Adipose tissue (tissue), 3 donors: ENCODE results near the gene ZNF805. TPM values are rescaled to one million over a fixed set of nuclear protein-coding genes. Genes with fewer than 3 reads are reported as not detected.
A peak's percentile ranks its signal among the peaks of the same experiment; 100 is the strongest.
"Not testable (repeated sequence)": the region's sequence is repeated elsewhere in the genome, so short reads cannot be mapped to it uniquely, and the experiment has no call there.

Source experiments
- H3K27ac ChIP-seq: one replicate; pipeline ENCODE4 v1.5.1; 2013; ENCODE audit warnings: low read depth, low read length
- WGBS, 3 donors: extraction: QIAGEN DNeasy Blood & Tissue Kit; methylation state at CpG; one replicate each; pipeline ENCODE4 v1.1.7; 2013; 5-methylcytosine and 5-hydroxymethylcytosine counted together
- polyA plus RNA-seq, 3 donors: library from polyadenylated mRNA; stranded (reverse); fragments of 200-250 nt; gene quantifications; one replicate each; pipeline ENCODE4 v1.2.3, GENCODE V29; 2013
- donor health status: healthy with polysubstance abuse.
- donor health status: Bipolar disorder and iron deficiency.
- donor health status: healthy.

Gene ZNF805
- polyA plus RNA-seq, 3 donors, result 0.90 to 1.4 (median 1.1) TPM

DNA sequence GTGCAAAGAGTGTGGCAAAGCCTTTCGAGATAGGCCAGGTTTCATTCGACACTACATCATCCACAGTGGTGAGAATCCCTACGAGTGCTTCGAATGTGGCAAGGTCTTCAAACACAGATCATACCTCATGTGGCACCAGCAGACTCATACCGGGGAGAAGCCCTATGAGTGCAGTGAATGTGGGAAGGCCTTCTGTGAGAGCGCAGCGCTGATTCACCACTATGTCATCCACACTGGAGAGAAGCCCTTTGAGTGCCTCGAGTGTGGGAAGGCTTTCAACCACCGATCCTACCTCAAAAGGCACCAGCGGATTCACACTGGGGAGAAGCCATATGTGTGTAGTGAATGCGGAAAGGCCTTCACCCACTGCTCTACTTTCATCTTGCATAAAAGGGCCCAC lies 13.3 kb downstream of the ZNF805 start:
- WGBS, 3 donors, result 95 to 96% (median 96%) methylated on average over 11 of the region's 11 CpGs
- H3K27ac ChIP-seq, result not testable (repeated sequence)

- WGBS, 3 donors, result 90 to 94% (median 91%) methylated on average over 3 of the region's 3 CpGs
- no peak overlapping the region for H3K27ac ChIP-seq
These were observed 21.6 kb downstream of the ZNF805 start for GRCh38 chr19:57262044-57262443.

- H3K27ac ChIP-seq, result no peak overlapping the region
- 85 to 97% (median 89%) methylated on average over 1 of the region's 1 CpG for WGBS, 3 donors
These were observed 22.9 kb downstream of the ZNF805 start for GRCh38 chr19:57263244-57263741.

DNA sequence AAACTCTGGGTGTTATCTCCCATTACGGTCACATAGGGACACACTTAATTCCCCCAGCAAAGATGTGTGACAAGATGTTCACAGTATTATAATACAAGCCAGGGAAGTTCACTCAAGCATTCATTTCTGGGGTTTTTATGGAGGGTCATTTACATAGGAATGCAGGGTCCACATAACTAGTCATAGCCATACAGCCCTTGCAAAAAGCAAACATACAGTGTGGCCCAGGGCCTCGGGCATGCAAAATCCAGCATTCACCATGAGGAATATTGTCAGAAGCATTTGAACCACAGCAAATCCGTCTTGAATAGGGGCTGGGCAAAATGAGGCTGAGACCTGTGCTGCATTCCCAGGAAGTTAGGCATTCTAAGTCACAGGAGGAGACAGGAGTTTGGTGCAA lies 26.9 kb downstream of the ZNF805 start:
- H3K27ac ChIP-seq, result no peak overlapping the region
- WGBS, 3 donors, result 81 to 89% (median 87%) methylated on average over 3 of the region's 3 CpGs

DNA sequence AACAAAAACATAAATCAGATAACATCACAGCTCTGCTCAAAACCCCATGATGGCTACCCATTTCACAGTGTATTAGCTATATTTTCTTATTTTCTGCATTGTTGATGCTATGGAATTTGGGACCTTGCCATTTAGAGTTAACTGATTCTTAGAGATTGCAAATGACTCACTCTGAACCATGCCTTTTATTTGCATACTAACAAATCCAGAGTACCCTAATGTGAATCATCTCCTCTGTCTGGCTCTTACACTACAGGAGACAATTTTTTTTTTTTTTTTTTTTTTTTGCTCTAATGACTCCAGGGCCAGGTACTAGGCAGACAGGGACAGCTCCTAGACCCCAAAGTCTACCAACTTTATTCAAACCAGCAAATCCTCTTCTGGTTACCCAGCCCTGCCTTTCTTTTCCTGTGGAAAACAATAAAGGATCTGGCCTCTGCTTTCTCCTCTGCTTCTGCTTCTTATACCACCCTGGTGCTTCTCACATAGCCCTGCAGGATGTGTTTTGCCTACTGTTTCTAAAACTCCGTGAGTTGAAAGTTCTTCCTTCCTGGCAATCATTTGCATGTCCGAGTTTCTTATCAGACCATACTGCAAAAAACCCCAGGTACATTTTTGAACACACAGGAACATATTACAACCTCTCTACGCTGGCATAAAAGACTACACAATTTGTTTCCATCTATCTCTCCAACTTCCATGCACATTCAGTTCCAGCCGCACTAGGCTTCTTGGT lies 29.3 kb downstream of the ZNF805 start:
- H3K27ac ChIP-seq, result no peak overlapping the region
- 76 to 87% (median 84%) methylated on average over 4 of the region's 4 CpGs for WGBS, 3 donors

DNA sequence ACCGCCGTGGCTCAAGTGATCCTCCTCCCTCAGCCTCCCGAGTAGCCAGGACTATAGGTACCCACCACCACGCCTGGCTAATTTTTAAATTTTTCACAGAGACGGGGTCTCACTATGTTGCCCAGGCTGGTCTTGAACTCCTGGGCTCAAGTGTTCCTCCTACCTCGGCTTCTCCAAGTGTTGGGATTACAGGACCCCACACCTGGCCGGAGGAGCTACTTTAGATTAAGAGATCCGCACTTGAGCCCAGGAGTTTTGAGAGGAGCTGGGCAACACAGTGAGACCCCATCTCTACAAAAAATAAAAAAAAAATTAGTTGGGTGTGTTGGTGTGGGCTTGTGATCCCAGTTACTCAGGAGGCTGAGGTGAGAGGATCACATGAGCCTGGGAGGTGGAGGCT lies 30.8 kb downstream of the ZNF805 start:
- 97 to 99% (median 97%) methylated on average over 8 of the region's 8 CpGs for WGBS, 3 donors
- no peak overlapping the region for H3K27ac ChIP-seq

DNA sequence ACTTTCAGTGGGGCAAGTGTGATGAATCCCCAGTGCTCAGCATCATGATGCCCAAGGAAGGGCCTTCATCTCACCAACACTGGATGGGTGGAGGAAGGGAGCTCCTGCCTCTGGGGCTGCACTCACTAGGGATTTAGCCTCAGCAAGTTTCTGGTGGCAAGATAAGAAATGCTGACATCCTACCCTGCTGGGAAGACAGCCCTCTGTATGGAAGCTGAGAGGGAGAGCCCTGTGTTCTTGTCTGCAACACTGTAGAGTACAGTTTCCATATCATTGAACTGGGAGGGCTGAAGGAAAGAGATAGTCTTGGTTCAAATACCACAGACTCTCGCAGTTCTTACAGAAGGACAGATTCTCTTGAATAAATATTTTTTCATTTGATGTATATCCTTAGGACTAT lies 32.6 kb downstream of the ZNF805 start:
- WGBS, 3 donors, result 96 to 98% (median 97%) methylated on average over 1 of the region's 1 CpG
- no peak overlapping the region for H3K27ac ChIP-seq

DNA sequence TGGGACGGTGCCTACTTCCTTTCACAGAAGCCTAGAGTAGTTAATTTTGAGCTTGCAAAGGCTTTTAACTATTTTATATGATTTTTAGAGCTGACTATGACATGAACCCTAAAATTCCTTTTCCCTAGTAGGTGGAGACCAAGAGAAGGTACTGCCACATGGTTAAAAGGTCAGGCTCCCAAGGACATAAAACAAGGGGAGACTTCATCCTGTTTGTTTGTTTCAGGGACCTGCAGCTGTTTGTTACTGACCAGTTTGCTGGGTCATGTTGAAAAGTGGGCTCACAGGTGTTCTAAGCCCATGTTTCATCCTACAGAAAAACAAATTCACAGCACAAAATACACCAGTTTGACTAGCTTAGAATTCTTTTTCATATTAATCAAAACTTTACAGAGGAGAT lies 36.0 kb downstream of the ZNF805 start:
- 74 to 86% (median 75%) methylated on average over 1 of the region's 1 CpG for WGBS, 3 donors
- H3K27ac ChIP-seq, result no peak overlapping the region

DNA sequence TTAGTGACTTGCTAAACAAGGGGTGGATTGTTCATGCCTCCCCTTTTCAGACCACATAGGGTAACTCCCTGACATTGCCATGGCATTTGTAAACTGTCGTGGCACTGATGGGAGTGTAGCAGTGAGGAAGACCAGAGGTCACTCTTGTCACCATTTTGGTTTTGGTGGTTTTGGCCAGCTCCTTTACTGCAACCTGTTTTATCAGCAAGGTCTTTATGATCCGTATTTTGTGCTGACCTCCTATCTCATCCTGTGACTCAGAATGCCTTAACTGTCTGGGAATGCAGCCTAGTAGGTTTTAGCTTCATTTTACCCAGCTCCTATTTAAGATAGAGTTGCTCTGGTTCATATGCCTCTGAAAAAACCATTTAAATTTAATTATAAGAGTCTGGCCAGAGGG lies 38.0 kb downstream of the ZNF805 start:
- WGBS, 3 donors, result 83 to 91% (median 87%) methylated on average over 2 of the region's 2 CpGs

GRCh38 chr19:57279418-57280164 lies 39.2 kb downstream of the ZNF805 start:
- WGBS, 3 donors, result 4 to 6% (median 4%) methylated on average over 25 of the region's 25 CpGs
- H3K27ac ChIP-seq, result peak overlapping the region; percentile 96

More for the DNA sequence above, 38.0 kb downstream of the ZNF805 start:
- not testable (repeated sequence) for H3K27ac ChIP-seq

GRCh38 chr19:57280165-57280961 lies 39.9 kb downstream of the ZNF805 start, which contains the start of gene ZNF460:
Gene ZNF460 (plus strand): TSS chr19:57280485. CDS start chr19:57280807, 322 bp downstream.
- H3K27ac ChIP-seq, result peak within 1 kb of the TSS; percentile 96
- WGBS, 3 donors, result 0 to 1% (median 0%) methylated on average over 71 of the region's 71 CpGs

- peak overlapping the region; percentile 96 for H3K27ac ChIP-seq
- 1 to 3% (median 3%) methylated on average over 6 of the region's 6 CpGs for WGBS, 3 donors
These were observed 40.5 kb downstream of the ZNF805 start for GRCh38 chr19:57280962-57281400.

DNA sequence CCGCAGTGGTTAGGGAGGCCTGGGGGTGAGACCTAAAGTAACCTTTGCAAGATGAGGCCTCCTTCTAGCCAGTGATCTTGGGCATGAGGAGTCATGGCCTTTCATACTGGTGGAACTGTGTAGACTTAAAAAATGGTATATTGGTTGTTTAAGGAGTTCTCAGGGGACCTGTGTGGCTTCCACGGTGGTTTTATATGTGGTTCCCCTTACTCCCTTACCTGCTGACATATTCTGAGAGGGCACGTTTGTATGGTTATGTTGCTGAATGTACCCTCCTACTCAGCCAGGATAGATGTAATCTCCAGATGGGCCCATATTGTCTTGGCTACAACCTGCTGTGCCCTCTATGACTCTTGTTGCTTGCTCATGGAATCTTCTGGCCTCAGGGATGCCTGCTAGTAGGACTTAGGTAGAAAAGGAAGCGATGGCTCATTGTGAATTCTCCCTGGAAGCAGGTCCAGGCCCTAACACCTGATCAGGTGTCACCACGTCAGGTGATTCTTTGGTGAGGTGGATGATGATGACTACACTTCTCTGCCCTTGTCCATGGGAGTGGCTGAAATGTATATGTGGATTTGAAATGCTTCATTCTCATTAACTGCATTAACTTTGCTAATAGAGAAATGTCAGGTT lies 41.7 kb downstream of the ZNF805 start:
- no peak overlapping the region for H3K27ac ChIP-seq
- WGBS, 3 donors, result 76 to 83% (median 76%) methylated on average over 5 of the region's 5 CpGs

DNA sequence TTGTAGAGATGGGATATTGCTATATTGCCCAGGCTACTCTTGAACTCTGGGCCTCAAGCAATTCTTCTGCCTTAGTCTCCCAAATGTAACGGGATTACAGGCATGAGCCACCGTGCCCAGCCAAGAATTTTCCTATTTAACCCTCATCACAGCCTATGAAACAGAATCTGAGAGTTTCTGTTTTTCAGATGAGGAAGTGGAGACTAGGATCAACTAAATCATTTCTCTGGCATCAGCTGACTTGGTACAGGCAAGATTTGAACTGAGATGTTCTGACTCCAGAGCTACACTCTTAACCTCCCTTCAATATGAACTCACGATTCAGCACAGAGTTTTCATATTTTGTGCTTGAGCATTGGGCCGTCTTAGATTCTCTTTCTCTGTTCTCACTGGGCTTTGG lies 47.9 kb downstream of the ZNF805 start:
- WGBS, 3 donors, result 94 to 96% (median 95%) methylated on average over 4 of the region's 4 CpGs
- no peak overlapping the region for H3K27ac ChIP-seq

GRCh38 chr19:57290970-57291369 lies 50.5 kb downstream of the ZNF805 start:
- WGBS, 3 donors, result 96 to 97% (median 96%) methylated on average over 11 of the region's 11 CpGs
- H3K27ac ChIP-seq, result no peak overlapping the region

DNA sequence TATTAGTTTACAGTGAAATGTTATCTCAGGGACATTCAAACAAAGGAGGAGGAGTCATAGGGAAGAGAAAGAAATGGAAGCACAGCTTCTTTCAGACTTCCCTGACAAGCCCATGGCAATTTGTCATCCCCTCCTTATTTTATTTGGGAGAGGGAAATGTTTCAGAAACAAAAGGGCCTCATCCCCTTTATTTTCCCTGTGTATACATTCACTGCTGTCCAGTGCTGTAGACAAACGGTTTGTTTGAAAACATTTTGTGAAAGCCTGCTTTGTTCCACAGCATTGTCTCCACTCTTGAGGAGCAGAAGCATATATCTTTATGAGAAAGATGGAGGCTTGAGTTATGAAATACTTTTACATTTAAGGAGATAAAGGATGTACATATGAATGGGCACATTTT lies 52.1 kb downstream of the ZNF805 start:
- 71 to 85% (median 85%) methylated on average over 1 of the region's 1 CpG for WGBS, 3 donors
- H3K27ac ChIP-seq, result no peak overlapping the region

DNA sequence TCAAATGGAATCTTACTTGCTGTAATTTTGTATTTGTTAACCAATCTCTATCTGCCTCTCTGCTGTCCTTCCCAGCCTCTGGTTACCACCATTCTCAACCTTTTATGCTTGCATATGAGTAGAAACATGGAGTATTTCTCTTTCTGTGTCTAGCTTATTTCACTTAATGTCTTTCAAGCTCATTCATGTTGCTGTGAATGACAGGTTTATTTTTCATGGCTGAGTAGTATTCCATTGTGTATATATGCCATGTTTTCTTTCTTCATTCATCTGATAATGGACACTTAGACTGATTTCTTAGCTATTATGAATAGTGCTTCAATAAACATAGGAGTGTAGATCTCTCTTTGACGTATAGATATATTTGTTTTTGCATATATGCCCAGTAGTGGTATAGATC lies 53.3 kb downstream of the ZNF805 start:
- WGBS, 3 donors, result 97% methylated on average over 1 of the region's 1 CpG

GRCh38 chr19:57302020-57302465 lies 61.6 kb downstream of the ZNF805 start:
- 75 to 100% (median 85%) methylated on average over 1 of the region's 1 CpG for WGBS, 3 donors
- H3K27ac ChIP-seq, result no peak overlapping the region

More for the DNA sequence above, 53.3 kb downstream of the ZNF805 start:
- no peak overlapping the region for H3K27ac ChIP-seq
